Osteoblast (primary cell): Measurements from ENCODE around the gene VARS2. TPM values are rescaled to one million over a fixed set of nuclear protein-coding genes. Genes with fewer than 3 reads are reported as not detected.
"Not testable (repeated sequence)": the region's sequence is repeated elsewhere in the genome, so short reads cannot be mapped to it uniquely, and the experiment has no call there.

ENCODE experiments used
- DNase-seq: peaks from one replicate; pipeline ENCODE4 v3.0.0; 2011; ENCODE audit warnings: low spot score, mixed read lengths; ENCODE audit not compliant: insufficient read length; ENCODE audit errors: missing footprints
- H2AFZ ChIP-seq: 2 replicates; pipeline ENCODE4 v1.6.0; 2011; ENCODE audit warnings: mild to moderate bottlenecking, low read length
- H3K27ac ChIP-seq: 2 replicates; pipeline ENCODE4 v1.5.1; 2011; ENCODE audit warnings: mild to moderate bottlenecking, low read depth, low read length, moderate library complexity
- H3K27me3 ChIP-seq: 2 replicates; pipeline ENCODE4 v1.6.0; 2012; ENCODE audit warnings: mild to moderate bottlenecking, control low read depth, inconsistent platforms, low read length, moderate library complexity; ENCODE audit not compliant: insufficient read depth
- H3K36me3 ChIP-seq: 2 replicates; pipeline ENCODE4 v1.5.1; 2011; ENCODE audit warnings: mild to moderate bottlenecking, low read length, control low read depth, moderate library complexity; ENCODE audit not compliant: insufficient read depth
- H3K4me1 ChIP-seq: 2 replicates; pipeline ENCODE4 v1.5.1; 2011; ENCODE audit warnings: mild to moderate bottlenecking, low read length, control low read depth, moderate library complexity; ENCODE audit not compliant: insufficient read depth
- H3K4me2 ChIP-seq: 2 replicates; pipeline ENCODE4 v1.6.0; 2011; ENCODE audit warnings: mild to moderate bottlenecking, low read length; ENCODE audit not compliant: insufficient read depth
- H3K4me3 ChIP-seq: fragments of 200-600 bp; sonication (generic); 3 replicates; pipeline ENCODE4 v1.5.1; 2012; ENCODE audit warnings: mild to moderate bottlenecking, low read length, inconsistent platforms; ENCODE audit not compliant: insufficient read depth
- H3K79me2 ChIP-seq: 2 replicates; pipeline ENCODE4 v1.6.0; 2012; ENCODE audit warnings: mild to moderate bottlenecking, low read length, control low read depth, inconsistent platforms; ENCODE audit not compliant: insufficient read depth
- H3K9me3 ChIP-seq: 2 replicates; pipeline ENCODE4 v1.5.1; 2011; ENCODE audit warnings: low read depth, low read length, control low read depth
- H4K20me1 ChIP-seq: 2 replicates; pipeline ENCODE4 v1.6.0; 2012; ENCODE audit warnings: mild to moderate bottlenecking, low read length, control low read depth; ENCODE audit not compliant: insufficient read depth
- total RNA-seq: library from RNA; depleted of rRNA; stranded (reverse); fragments of >200 nt; gene quantifications from 2 replicates; pipeline ENCODE4 v1.2.3, GENCODE V29; 2012
- TF ChIP-seq, protein P1 (sequence below): IDR thresholded peaks from 2 replicates; pipeline ENCODE4 v1.5.1; 2011; ENCODE audit warnings: mild to moderate bottlenecking, low read depth, low read length, moderate library complexity; ENCODE audit errors: extremely low read depth

VARS2 gene
- total RNA-seq: 14.5 and 15.6 TPM in 2 replicates

DNA sequence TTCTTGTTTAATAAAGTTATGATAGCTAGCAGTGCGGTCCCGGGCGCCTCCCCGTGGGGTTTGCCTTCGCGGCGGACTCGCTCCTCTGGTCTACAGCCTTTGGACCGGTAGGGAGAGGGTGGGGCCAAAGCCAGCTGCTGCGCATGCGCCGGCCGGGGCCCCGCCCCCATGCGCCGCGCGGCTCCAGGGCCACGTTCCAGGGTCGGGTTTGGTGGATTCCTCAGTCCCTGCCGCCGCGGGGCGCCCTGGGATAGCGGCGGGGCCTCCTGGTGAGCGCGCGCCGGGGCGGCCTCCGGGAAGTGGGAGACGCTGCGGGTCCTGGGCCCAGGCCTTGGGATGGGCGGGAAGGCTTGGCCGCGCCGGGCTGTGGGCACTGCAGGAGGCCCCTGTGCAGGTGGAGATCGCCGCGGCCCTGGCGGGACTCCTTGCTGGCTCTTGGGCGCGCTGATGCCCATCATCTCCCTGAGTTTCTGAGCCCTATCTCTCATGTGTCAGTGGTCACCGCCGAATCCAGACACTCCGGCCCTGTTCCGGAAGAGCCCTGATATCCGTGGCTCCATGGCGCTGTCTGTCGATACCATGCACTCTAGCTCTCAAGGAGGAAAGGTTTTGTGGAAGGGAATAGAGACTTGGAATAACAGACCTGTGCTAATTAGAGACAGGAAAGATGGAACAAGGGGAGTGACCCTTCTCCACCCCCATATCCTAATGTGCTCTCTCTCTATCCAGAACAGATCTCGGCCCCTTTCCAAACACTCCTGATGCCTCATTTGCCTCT, at the start of gene VARS2:
VARS2 (plus strand) TSS at position 163 of the 778 bp plus-strand sequence; CDS start at position 762, 599 bp downstream.
- peaks cover 53% of the 10 kb centered on the region for H3K36me3 ChIP-seq

DNA sequence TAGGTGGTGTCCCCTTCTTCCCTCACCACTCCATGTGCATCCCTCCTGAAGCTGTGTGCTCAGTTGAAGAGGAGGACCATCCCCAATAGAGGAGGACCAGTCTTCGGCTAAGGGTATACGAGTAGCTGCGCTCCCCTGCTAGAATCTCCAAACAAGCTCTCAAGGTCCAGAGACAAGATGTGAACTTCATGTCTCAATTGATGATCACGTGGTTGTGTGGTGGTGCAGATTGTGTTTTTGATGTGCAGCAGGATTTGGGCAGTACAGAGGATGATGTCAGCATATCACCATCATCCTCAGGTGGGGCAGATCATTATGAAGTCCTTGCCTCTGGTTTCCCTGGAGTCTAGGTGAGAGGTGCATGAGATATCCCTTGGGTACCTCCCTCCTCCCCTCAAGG, 49.7 kb upstream of the VARS2 start:
- Histone ChIP-seq H3K27ac (no peak overlapping the region), H3K36me3 (no peaks in the 10 kb centered on the region), H2AFZ (no peak overlapping the region), H4K20me1 (no peaks in the 10 kb centered on the region), H3K79me2 (no peaks in the 10 kb centered on the region), H3K4me2 (no peak overlapping the region), H3K9me3 (peaks cover under 1% of the 10 kb centered on the region), H3K4me1 (no peaks in the 10 kb centered on the region), H3K27me3 (no peaks in the 10 kb centered on the region), H3K4me3 (no peak overlapping the region)
- no peak for DNase-seq
- TF ChIP-seq, protein P1, sequence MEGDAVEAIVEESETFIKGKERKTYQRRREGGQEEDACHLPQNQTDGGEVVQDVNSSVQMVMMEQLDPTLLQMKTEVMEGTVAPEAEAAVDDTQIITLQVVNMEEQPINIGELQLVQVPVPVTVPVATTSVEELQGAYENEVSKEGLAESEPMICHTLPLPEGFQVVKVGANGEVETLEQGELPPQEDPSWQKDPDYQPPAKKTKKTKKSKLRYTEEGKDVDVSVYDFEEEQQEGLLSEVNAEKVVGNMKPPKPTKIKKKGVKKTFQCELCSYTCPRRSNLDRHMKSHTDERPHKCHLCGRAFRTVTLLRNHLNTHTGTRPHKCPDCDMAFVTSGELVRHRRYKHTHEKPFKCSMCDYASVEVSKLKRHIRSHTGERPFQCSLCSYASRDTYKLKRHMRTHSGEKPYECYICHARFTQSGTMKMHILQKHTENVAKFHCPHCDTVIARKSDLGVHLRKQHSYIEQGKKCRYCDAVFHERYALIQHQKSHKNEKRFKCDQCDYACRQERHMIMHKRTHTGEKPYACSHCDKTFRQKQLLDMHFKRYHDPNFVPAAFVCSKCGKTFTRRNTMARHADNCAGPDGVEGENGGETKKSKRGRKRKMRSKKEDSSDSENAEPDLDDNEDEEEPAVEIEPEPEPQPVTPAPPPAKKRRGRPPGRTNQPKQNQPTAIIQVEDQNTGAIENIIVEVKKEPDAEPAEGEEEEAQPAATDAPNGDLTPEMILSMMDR: no peak

More for the DNA sequence above, at the start of gene VARS2:
- TF ChIP-seq, protein P1: peak; percentile 30
- H3K27me3 ChIP-seq: no peaks in the 10 kb centered on the region
- H3K4me1 ChIP-seq: peaks cover 20% of the 10 kb centered on the region
- H3K9me3 ChIP-seq: no peaks in the 10 kb centered on the region
- H3K4me2 ChIP-seq: peak within 1 kb of the TSS; percentile 91
- peak within 1 kb of the TSS; percentile 86 for H2AFZ ChIP-seq
- peaks cover 1% of the 10 kb centered on the region for H4K20me1 ChIP-seq
- H3K27ac ChIP-seq: peak within 1 kb of the TSS; percentile 68
- H3K79me2 ChIP-seq: peaks cover 3% of the 10 kb centered on the region
- peak within 1 kb of the TSS; percentile 71 for H3K4me3 ChIP-seq
- peak; percentile 99 for DNase-seq

DNA sequence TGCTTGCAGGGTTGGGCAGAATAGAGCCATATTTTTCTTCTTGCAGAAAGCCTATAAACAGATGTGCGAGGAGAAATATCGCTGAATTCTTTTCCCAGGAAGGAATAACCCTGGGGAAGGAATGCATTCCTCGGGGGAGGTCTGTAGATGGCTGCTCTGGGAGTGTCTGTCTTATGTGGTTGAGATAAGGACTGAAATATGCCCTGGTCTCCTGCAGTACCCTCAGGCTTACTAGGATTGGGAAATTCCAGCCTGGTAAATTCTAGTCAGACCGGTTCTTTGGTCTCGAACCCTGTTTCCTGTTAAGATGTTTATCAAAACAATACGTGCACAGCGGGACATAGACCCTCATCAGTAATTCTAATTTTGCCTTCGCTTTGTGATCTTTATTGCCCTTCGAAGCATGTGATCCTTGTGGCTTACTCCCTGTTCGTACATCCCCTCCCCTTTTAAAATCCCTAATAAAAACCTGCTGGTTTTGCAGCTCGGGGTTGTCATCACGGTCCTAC, 44.7 kb upstream of the VARS2 start:
- not testable (repeated sequence) for H2AFZ ChIP-seq, H3K27ac ChIP-seq, H3K36me3 ChIP-seq, H3K4me3 ChIP-seq, H3K79me2 ChIP-seq, H3K4me1 ChIP-seq, DNase-seq, H3K9me3 ChIP-seq, H4K20me1 ChIP-seq, H3K27me3 ChIP-seq, H3K4me2 ChIP-seq

DNA sequence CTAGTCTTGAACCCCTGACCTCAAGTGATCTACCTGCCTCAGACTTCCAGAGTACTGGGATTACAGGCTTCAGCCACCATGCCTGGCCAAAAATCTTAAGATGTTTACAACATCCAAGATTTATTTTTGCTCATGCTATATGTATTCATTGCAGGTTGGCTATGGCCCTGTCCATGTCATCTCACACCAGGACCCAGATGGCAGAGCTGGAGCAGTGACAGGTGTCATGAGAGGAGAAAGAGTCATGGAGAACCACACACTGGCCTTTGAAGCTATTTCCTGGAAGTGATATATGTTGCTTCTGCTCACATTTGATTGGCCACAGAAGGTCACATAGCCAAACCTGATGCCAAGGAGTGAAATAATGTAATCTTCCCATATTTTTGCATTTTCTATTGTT, 43.5 kb upstream of the VARS2 start:
- Histone ChIP-seq H3K4me3 (no peak overlapping the region), H3K79me2 (no peaks in the 10 kb centered on the region), H3K27ac (no peak overlapping the region), H3K27me3 (no peaks in the 10 kb centered on the region), H2AFZ (no peak overlapping the region), H3K4me2 (no peak overlapping the region), H3K36me3 (no peaks in the 10 kb centered on the region), H3K4me1 (peaks cover 1% of the 10 kb centered on the region), H4K20me1 (no peaks in the 10 kb centered on the region), H3K9me3 (peaks cover 4% of the 10 kb centered on the region)
- TF ChIP-seq, protein P1: no peak
- no peak for DNase-seq
